ENCODE results near the gene ECSCR.

ECSCR gene

GRCh38 chr5:139473565-139473964 is 11.0 kb upstream of the ECSCR start:
- DNase-seq, result no peak

DNA sequence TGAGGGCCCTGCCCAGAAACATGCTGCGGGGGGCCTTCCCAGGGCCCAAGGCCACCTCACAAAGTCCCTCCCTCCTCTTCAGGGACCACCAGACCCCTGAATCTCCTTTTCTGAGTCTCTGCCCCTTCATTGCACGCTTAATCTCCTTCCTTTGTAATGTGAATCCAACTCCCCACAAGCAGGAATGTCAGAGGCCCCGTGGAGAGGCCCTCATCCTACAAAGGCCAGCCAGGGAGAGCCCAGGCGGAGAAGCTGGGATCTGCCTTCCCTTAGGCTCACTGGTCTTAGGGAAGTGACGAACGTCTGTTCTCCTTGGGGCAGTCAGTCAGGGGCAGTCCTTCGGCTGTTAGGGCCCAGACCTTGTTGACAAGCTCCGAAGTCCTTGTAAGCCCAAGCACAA is 10.6 kb upstream of the ECSCR start:
- no peak for DNase-seq

DNA sequence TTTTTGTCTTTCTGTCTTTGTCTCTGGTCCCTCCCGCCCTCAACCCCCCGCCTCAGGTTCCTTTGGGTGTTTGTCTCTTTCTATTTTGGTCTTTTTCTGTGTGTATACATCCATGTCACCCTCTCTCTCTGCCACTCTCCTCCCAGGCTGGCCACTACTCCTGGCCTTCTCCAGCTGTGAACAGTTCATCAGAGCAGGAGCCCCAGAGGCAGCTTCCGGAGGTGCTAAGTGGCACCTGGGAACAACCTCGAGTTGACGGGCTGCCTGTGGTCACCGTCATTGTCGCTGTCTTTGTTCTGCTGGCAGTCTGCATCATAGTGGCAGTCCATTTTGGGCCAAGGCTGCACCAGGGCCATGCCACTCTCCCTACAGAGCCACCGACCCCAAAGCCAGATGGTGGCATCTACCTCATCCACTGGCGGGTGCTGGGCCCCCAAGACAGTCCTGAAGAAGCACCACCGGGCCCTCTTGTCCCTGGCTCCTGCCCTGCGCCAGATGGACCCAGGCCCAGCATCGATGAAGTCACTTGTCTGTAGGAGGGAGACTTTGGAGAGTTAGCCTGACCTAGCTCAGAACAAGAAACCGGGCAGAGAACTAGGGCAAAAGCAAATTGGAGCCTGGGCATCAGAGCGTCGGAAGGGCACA is 10.0 kb upstream of the ECSCR start:
- DNase-seq, result no peak

GRCh38 chr5:139470821-139471300 is 8.3 kb upstream of the ECSCR start, which contains the start of gene SMIM33:
Gene SMIM33, plus strand, starts transcription at chr5:139471004. Its CDS starts 118 bp downstream, at chr5:139471122.
- DNase-seq, result no peak

GRCh38 chr5:139468421-139468931 is 5.9 kb upstream of the ECSCR start:
- no peak for DNase-seq

DNA sequence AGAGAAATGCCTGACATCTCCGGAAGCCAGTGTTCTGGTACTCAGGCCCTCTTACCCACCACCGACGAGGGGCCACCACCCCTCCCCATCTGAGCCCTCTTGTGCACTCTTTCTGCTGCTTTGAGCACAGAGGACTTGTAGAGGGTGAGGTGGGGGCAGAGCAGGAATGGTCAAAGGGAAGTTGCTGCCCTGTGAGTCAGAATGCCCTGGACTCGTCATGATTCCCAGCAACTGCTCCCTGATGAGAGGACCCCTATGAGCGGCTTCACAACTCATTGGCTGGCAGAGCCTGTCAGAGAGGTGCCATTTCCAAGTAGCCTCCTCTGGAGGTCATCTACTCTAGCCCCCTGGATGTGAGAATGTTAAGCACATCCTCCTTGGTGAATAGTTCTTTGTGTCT is 845 bp downstream of the ECSCR start:
- DNase-seq, result no peak

- no peak for DNase-seq
Observed at GRCh38 chr5:139461176-139461575, 1.4 kb downstream of the ECSCR start.

GRCh38 chr5:139460455-139460854 is 2.1 kb downstream of the ECSCR start:
- DNase-seq, result no peak

GRCh38 chr5:139459451-139459934 is 3.0 kb downstream of the ECSCR start:
- DNase-seq, result no peak

GRCh38 chr5:139458580-139459407 is 3.7 kb downstream of the ECSCR start:
- DNase-seq, result no peak

- no peak for DNase-seq
Observed at GRCh38 chr5:139457653-139458306, 4.8 kb downstream of the ECSCR start.

GRCh38 chr5:139457241-139457640 is 5.3 kb downstream of the ECSCR start:
- no peak for DNase-seq

- DNase-seq, result no peak
Observed at GRCh38 chr5:139456776-139457175, 5.8 kb downstream of the ECSCR start.

- no peak for DNase-seq
Observed at GRCh38 chr5:139454568-139455290, 7.8 kb downstream of the ECSCR start.

DNA sequence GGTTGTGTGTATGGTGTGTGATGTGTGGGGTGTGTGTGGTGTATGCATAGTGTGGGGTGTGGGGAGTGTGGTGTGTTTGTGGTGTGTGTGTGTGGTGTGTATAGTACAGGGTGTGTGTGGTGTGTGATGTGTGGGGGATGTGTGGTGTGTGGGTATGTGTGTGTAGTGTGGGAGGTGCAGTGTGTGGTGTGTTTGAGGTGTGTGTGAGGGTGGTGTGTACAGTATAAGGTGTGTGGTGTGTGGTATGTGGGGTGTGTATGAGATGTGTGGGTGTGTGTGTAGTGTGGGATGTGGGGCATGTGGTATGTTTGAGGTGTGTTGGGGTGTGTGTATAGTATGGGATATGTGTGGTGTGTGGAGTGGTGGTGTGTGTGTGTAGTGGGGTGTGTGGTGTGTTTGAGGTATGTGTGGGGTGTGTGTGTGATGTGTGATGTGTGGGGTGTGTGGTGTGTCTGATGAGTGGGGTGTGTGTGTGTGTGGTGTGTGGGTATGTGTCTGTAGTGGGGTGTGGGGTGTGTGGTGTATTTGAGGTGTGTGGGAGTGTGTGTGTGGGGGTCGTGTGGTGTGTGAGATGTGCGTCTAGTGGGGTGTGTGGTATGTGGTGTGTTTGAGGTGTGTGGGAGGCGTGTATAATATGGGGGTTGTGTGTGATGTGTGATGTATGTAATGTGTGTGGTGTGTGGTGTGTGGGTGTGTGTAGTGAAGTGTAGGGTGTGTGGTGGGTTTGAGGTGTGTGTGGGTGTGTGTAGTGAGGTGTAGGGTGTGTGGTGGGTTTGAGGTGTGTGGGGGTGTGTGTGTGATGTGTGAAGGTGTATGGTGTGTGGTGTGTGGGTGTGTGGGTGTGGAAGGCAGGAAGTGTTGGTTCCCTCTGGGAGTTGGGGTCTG is 8.6 kb downstream of the ECSCR start:
- DNase-seq, result no peak

DNA sequence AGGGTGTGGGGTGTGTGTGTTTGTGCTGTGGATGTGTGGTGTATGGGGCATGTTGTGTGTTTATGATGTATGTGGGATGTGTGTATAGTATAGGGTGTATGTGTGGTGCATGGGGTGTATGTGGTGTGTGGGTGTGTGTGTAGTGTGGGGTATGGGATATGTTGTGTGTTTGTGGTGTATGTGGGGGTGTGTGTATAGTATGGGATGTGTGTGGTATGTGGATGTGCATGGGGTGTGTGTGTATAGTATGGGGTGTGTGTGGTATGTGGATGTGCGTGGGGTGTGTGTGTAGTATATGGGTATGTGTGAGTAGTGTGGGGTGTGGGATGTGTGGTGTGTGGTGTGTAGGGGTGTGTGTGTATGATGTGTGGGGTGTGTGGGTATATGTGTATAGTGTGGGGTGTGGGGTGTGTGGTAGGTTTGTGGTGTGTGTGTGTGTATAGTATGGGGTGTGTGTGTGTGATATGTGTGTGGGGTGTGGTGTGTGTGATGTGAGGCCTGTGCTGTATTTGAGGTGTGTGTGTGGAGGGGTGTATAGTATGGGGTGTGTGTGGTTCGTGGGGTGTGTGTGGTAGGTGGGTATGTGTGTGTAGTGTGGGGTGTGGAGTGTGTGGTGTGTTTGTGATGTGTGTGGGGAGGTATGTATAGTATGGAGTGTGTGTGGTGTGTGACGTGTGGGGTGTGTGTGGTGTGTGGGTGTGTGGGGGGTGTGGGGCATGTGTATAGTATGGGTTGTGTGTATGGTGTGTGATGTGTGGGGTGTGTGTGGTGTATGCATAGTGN is 10.5 kb downstream of the ECSCR start:
- DNase-seq, result no peak

DNA sequence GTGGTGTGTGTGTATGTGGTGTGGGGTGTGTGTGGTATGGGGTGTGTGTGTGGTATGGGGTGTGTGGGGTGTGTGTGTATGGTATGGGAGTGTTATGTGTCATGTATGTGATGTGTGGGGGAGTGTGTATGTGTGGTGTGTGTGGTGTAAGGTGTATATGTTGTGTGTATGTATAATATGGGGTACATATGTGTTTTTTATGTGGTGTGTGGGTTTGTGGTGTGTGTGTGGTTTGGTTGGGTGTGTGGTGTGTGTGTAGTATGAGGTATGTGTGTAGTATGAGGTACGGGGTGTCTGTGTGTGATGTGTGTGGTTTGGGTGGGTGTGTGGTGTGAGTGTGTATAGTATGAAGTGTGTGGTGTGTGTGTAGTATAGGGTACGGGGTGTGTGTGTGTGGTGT is 11.4 kb downstream of the ECSCR start:
- no peak for DNase-seq

DNA sequence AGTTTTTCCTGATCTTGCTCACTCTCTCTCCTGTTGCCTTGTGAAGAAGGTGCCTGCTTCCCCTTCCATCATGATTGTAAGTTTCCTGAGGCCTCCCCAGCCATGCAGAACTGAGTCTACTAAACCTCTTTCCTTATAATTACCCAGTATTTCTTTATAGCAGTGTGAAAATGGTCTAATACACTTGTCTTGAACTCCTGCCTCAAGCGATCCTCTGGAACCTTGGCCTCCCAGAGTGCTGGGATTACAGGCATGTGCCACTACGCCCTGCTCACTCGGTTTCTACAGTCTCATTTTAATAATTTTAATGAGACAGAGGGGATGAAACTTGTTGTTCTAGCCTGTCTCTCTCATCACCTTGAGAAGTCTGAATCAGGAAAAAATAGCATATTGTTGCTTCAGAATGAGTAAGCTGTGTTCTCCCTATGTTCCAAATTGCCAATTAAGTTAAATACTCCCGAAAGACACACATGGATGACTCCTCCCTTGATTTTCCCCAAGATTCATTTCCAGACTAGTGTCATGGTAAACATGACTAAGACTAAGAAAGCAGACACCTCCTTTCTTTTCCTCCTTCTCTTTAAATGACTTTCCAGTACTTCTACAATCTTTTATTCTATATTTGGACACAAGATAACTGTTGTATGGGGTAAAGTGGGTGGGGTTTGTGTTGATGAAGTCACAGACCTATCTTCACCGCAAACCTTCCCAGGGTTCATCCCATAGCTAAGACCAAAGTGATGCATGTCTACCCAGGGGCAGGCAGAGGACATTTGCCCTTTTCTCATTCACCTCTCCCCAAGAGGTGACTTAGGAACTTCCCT is 15.4 kb downstream of the ECSCR start:
- no peak for DNase-seq

DNA sequence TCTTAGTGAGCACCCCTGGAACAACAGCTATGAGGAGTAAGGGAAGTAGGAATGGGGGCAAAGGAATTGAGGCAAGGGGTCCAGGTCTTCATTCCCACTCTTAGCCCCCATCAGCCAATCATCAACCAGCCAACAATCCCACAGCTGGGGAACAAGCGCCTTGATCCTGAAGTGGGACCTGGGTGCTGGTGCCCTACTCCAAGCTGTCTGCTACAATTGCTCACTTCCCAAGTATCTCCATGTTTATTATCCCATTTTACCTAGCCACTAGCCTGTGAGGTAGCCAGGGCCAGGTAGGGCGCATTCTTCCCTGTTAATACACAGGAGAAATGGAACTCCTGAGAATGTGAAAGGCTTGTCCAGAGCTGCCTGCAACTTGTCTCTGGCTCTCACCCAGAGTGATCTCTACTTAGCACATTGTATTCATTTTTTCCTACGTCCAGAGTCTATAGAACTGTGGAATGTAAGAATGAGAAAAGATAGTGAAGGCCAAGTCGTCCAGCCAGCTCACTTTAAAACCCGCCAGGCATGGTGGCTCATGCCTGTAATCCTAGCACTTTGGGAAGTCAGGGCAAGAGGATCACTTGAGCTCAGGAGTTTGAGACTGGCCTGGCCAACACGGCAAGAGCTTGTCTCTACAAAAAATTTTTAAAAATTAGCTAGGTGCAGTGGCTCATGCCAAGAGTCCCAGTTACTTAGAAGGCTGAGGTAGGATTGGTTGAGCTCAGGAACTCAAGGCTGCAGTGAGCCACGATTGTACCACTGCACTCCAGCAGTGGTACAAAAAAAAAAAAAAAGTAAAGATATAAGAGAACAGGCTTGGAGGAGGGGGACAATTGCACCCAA is 17.0 kb downstream of the ECSCR start:
- DNase-seq, result no peak

Measured in NCI-H1092 treated with DMSO at 0.1 percent for 48 hours (cell line).